Skeletal muscle cell (primary cell): ENCODE data around the gene MED23.

Source experiments
- DNase-seq: peaks from one replicate; pipeline ENCODE4 v3.0.0-alpha.2; 2010; ENCODE audit warnings: low read depth
- H3K4me3 ChIP-seq: 2 replicates; pipeline ENCODE4 v1.5.1; 2011; ENCODE audit warnings: low read depth, mild to moderate bottlenecking, control low read depth, low read length, moderate library complexity

Gene MED23, protein sequence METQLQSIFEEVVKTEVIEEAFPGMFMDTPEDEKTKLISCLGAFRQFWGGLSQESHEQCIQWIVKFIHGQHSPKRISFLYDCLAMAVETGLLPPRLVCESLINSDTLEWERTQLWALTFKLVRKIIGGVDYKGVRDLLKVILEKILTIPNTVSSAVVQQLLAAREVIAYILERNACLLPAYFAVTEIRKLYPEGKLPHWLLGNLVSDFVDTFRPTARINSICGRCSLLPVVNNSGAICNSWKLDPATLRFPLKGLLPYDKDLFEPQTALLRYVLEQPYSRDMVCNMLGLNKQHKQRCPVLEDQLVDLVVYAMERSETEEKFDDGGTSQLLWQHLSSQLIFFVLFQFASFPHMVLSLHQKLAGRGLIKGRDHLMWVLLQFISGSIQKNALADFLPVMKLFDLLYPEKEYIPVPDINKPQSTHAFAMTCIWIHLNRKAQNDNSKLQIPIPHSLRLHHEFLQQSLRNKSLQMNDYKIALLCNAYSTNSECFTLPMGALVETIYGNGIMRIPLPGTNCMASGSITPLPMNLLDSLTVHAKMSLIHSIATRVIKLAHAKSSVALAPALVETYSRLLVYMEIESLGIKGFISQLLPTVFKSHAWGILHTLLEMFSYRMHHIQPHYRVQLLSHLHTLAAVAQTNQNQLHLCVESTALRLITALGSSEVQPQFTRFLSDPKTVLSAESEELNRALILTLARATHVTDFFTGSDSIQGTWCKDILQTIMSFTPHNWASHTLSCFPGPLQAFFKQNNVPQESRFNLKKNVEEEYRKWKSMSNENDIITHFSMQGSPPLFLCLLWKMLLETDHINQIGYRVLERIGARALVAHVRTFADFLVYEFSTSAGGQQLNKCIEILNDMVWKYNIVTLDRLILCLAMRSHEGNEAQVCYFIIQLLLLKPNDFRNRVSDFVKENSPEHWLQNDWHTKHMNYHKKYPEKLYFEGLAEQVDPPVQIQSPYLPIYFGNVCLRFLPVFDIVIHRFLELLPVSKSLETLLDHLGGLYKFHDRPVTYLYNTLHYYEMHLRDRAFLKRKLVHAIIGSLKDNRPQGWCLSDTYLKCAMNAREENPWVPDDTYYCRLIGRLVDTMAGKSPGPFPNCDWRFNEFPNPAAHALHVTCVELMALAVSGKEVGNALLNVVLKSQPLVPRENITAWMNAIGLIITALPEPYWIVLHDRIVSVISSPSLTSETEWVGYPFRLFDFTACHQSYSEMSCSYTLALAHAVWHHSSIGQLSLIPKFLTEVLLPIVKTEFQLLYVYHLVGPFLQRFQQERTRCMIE (N-terminal part only)

DNA sequence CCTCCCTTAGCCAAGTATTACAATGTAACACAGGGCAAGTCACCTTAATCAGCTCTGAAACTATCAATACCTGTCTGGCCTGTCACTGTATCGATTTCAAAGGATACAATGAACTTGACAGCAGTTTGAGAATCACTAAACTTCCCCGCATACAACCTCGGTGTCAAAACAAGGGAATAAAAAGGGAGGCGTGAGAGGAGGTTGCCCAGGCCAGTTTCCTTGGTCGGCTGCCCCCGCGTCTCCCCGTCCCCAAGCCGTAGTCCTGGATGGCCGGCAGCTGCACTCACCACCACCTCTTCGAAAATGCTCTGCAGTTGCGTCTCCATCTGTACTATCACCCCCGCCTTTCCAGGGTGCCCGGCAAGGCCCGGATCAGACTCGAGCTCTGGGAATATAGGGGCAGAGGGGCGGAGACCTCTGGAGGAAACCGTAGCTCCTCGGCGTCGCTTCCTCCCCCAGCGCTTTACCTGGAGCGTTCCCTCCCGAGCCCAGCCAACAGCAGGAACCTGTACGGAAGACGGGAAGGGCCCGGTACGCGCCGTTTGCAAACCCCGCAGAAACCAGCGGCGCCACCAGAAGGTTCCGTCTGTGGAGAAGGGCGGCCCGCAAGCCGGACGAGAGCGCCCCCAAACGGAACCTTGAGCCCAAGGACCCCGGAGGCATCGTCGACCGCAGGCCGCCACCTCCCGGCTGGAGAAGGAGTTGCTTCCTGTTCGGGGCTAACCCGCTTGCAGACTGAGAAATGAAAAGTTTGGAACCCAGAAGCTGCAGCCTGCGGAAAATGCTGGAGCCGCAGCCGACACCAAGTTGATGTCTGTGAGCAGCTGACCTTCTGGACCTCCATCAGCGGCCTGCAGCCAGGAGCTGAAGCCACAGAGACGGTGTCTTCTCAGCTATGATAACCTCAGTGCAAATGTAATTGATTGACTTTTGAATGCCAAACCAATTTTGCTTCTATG, at the start of gene MED23:
TSS of gene MED23 (minus strand) at position 519 of the 959 bp plus-strand sequence. CDS start at position 326, 193 bp downstream.
- peak within 1 kb of the TSS; percentile 87 for H3K4me3 ChIP-seq
- peak; percentile 82 for DNase-seq

DNA sequence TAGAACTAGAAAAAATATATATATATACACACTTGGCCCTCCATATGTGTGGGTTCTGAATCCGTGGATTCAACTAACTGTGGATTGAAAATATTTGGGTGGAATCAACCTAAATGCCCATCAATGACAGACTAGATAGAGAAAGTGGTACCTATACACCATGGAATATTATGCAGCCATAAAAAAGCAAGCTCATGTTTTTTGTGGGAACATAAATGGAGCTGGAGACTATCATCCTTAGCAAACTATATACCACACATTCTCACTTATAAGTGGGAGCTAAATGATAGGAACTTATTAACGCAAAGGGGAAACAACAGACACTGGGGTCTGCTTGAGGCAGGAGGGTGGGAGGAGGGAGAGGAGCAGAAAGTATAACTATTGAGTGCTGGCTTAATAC, 45.1 kb upstream of the MED23 start:
- DNase-seq: no peak
- H3K4me3 ChIP-seq: no peak overlapping the region

DNA sequence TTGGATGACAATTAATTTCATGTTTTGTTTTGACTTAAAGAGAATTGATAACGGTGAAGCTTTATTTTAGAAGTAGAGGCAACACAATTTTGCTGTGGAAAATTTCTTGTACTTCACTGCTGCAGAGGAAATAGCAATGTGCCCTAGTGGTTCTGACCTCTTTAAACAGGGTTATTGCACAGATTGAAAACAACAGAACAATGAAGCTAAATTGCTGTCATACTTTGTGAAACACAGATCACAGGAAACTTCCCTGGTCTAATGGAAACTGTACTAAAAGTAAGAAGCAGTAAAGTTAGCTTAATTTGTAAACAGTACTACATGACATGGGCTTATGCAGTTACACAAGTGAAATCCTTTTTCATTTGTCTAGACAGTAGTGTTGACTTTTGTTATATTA, 41.8 kb upstream of the MED23 start:
- no peak overlapping the region for H3K4me3 ChIP-seq
- no peak for DNase-seq

DNA sequence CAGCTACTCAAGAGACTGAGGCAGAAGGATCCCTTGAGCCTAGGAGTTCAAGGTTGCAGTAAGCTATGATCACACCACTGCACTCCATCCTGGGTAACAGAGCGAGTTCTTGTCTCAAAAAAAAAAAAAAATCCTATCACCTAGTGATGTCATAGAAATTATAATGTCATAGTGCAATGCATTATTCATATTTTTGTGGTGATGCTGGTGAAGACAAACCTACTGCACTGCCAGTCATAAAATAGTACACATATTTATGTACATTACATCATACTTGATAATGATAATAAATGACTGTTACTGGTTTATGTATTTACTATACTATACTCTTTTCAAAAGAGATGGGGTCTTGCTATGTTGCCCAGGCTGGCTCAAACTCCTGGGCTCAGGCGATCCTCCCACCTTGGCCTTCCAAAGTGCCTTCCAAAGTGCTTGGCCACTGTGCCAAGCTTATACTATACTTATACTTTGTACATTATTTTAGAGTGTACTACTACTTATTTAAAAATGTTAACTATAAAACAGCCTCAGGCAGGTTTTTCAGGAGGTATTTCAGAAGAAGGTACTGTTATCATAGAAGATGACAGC, 35.6 kb upstream of the MED23 start:
- no peak overlapping the region for H3K4me3 ChIP-seq
- DNase-seq: no peak

DNA sequence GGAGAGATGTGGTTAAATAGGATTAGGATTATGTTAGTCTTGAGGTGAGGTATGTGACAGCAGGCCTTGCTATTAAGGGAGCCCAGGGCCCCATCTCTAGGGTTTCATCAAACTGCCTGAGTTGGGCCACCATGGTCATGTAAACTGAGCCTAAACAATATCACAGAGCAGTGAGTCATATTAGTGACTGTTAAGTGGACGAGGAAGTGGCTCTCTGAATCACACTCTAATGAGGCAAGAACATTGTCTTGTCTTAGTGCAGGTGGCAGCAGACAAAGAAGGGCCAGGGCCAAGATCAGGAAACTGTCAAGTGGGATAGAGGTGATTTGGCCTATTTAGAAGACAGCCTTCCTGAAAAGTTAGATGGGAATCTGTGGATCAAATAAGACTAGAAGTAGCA, 32.2 kb upstream of the MED23 start:
- no peak overlapping the region for H3K4me3 ChIP-seq
- peak; percentile 15 for DNase-seq

DNA sequence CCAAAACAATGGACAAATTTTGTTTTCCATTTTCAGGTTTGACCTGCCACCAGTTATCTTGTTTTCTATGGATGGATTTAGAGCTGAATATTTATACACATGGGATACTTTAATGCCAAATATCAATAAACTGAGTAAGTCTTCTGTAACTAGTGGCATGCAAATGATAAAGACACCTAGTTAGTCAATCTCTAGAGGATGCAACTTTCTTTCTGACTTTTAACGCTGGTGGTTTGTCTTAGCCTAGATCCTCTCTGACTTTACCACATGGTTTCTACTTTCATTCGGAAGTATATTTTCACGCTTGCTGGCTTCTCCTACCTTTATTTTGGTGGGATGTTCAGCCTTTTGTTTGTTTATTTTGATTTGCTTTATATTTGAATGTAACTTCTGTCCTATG, 30.2 kb upstream of the MED23 start:
- no peak overlapping the region for H3K4me3 ChIP-seq
- no peak for DNase-seq

DNA sequence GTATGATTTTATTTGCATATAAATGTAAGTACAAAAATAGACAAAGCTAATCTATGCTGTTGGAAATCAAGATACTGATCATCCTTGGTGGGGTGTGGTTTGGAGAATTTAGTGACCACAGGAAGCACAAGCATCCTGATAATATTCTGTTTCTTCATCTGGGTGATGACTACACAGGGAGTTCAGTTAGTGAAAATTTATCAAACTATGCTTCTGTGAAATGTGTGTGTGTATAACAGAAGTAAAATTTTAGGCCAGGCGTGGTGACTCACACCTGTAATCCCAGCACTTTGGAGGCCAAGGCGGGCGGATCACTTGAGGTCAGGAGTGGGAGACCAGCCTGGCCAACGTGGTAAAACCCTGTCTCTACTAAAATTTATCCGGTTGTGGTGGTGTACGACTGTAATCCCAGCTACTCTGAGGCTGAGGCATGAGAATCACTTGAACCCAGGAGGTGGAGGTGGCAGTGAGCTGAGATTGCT, 29.6 kb upstream of the MED23 start:
- no peak overlapping the region for H3K4me3 ChIP-seq
- DNase-seq: no peak

DNA sequence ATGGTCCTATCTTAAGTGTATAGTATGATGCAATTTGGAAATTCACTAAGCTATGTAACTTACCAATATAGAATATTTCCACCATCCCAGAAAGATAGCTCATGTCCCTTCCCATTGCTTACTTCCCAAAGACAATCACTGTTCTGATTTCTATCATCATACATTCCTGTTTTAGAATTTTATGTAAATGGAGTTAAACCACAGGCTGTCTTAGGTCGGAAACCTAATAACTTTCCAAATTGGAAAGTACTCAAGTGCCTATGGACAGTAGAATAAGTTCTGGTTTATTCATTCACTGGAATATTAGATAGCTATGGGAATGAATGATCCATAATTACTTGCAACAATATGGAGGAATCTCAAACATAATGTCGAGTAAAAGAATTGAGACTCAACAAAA, 29.2 kb upstream of the MED23 start:
- no peak overlapping the region for H3K4me3 ChIP-seq
- no peak for DNase-seq

DNA sequence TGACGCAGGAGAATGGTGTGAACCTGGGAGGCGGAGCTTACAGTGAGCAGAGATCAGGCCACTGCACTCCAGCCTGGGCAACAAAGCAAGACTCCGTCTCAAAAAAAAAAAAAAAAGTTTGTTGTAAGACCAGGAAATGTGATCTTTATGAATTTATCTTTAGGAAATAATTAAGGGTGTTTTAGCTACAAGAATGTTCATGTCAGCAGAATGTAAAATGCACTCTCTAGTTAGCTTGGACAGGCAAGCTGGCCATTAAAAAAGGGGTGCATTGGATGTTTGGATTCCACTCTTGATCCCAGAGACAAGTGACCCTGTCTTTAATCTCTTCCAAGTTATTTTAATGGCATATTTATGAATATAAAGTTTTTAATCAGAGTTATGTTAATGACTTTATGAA, 28.6 kb upstream of the MED23 start:
- H3K4me3 ChIP-seq: no peak overlapping the region
- DNase-seq: no peak

DNA sequence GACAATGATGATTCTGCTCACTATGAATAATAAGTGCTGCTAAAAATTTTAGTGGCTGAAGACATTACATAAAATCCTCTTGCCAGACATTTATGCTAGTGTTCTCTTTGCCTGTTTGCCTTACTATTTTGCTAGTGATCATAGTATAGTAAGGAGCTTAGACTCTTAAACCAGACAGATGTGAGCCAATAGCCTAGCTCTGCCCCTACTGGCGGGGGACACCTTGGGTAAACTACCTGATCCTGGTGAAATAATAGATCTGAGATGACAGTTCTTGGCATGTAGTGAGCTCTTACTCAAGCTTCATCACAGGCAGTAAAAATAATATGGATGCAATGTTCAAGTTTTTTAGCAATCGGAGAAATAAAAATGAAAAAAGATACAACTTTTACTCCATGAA, 27.9 kb upstream of the MED23 start:
- no peak overlapping the region for H3K4me3 ChIP-seq
- no peak for DNase-seq

DNA sequence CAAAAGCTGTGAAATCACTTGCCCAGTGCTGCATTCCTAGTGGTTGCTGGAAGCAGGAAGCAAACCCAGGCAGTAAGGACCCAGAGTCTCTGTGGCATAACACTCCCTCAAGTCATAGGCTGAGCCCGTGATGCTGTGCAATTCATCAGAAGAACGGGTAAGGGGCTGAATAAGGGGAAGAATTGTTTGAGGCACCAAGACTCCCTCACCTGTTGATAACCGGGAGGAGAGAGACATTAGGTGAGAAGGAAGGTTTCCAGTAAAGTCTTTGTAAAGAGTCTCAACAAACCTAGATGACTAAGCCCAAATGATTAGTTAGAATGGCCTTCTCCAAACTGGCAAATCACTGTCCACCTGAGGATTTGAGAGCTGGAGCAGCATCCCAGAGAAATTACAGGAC, 27.3 kb upstream of the MED23 start:
- DNase-seq: no peak
- H3K4me3 ChIP-seq: no peak overlapping the region

DNA sequence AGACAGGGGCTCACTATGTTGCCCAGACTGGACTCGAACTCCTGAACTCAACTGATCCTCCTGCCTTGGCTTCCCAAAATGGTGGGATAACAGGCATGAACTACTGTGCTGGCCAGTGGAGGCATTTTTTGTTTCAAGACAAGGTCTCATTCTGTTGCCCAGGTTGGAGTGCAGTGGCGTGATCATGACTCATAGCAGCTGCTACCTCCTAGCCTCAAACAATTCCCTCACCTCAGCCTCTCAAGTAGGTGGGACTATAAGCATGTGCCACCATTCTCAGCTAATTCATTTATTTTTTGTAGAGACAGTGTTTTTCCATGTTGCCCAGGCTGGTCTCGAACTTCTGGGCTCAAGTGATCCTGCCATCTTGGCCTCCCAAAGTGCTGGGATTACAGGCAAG, 26.3 kb upstream of the MED23 start:
- DNase-seq: no peak
- H3K4me3 ChIP-seq: no peak overlapping the region

DNA sequence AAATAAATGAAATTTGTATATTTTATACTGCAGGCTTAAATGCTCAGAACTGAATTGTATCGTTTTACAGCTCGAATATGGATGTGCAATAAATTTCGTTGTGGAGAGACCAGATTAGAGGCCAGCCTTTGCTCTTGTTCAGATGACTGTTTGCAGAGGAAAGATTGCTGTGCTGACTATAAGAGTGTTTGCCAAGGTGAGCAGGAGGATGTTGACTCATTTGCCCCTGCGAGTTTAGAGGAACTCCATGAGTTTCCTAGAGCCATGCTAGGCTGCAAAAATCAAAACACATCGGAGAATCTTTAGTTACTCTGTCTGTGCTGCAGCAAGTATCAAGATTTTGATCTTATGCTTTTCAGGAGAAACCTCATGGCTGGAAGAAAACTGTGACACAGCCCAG, 24.4 kb upstream of the MED23 start:
- H3K4me3 ChIP-seq: no peak overlapping the region
- DNase-seq: no peak

DNA sequence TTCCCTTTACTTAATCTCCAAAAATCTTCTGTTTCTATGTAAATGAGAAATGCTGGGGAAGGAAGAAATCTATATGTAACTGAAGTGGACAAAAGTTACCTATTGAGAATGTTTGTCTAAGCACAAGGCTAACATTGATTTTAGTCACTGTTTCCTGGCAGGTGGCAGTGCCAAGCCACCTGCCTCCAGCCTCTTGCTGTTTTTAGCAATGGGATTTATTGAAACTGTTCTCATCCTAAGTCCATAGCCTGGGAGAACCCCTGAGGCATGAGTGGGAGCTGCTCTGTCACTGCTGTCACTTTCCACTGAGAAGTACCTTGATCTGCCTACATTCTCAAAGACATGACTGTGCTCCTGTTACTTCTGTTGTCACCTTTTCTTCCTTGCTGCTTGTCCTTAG, 23.7 kb upstream of the MED23 start:
- DNase-seq: no peak
- no peak overlapping the region for H3K4me3 ChIP-seq

DNA sequence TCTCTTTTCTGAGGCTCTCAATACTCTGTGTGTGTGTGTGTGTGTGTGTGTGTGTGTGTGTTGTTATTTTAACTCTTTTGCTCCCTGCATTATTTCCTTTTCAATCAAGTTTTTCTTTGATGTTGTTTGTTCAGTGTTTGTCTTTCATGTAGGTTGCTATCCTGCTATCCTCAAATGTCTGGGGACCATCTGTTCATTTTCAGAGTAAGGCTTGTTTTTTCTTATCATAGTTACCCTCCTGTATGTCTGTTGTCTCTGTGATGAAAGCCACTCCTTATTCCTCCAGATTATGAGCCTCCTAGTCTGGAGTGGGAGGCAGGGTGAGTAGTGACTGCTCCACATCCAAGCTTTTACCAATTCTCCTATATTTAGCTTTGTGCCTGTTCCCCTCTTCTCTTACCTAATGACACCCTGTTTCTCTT, 18.2 kb upstream of the MED23 start:
- DNase-seq: no peak
- no peak overlapping the region for H3K4me3 ChIP-seq

DNA sequence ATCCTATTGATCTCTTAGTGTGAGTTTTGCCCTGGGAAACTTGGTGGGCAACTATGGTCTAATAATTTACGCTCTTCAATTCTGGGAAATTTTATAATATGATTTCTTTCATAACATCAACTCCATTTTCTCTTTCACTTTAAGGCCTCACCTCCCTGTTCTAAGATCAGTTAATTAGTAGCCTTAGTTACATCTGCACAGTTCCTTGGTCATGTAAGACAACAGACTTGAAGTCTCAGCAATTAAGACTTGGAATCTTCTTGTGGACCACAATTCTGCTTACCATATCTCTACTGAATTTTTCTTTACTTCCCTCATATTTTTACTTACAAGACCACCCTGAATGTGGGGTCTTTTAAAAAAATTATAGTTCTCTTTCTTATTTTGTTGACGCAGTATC, 17.8 kb upstream of the MED23 start:
- H3K4me3 ChIP-seq: no peak overlapping the region
- no peak for DNase-seq

DNA sequence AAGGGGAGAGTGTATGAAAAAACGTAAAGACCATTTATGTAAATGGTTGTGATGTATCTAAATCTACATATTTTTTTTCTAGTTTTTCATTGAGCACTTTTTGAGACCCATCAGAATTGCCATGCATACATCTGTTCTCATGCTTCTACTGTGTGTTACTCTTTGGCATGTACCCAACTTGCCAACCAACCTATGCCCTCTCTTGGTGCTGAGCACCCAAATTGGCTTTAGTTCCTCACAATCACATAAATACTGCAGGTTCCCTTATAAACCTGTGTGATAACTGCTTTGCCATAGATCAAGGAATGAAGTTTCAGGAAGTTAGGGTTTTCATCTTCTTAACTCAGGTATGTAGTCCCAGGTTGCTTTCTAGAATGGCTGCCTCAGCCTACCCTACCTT, 16.9 kb upstream of the MED23 start:
- no peak for DNase-seq
- H3K4me3 ChIP-seq: no peak overlapping the region

DNA sequence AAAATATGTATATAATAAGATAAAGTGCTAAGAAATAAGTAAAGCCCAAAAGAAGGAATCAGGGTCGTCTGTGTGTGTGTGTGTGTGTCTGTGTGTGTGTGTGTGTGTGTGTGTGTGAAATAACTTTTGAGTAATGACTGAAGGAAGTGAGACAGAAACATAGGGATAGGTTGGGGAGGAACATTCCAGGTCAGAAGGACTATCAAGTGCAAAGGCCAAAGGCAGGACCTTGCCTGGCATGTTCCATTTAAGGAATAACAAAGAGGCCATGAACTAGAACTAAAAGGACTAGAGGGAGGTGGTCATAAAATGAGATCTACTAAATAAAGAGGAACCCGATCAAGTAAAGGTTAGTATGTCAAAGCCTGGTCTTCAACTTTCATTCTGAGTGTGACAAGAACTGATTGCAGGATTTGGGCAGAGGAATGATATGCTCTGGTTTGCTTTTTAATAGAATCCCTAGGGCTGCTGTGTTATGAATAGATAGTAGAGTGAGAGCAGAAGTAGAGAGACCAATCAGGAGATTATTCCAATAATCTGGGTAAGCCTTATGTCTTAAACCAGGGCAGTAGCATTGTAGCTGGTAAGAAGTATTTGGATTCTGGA, 15.9 kb upstream of the MED23 start:
- H3K4me3 ChIP-seq: no peak overlapping the region

More for the DNA sequence above, 15.9 kb upstream of the MED23 start:
- no peak for DNase-seq
